ENCODE results near the gene TMEM126B.

The TMEM126B gene

GRCh38 chr11:85626496-85626895 lies 1.9 kb upstream of the TMEM126B start:
- no peak overlapping the region for H3K4me3 ChIP-seq (ENCODE audit: low read depth, low read length)
- TF ChIP-seq CTCF (IDR thresholded peaks at IDR 0.05; ENCODE audit: borderline replicate concordance, insufficient read depth, low read depth, low read length): no peak

- H3K4me3 ChIP-seq (ENCODE audit: low read depth, low read length): peak within 1 kb of the TSS; percentile 58
Observed at GRCh38 chr11:85627332-85627997, 928 bp upstream of the TMEM126B start, which contains the start of gene DLG2. Gene DLG2 (minus strand): TSS chr11:85627344.

GRCh38 chr11:85628771-85629341 lies 463 bp downstream of the TMEM126B start:
- H3K4me3 ChIP-seq (ENCODE audit: low read depth, low read length): peak overlapping the region; percentile 69
- TF ChIP-seq CTCF (IDR thresholded peaks at IDR 0.05; ENCODE audit: borderline replicate concordance, insufficient read depth, low read depth, low read length): no peak

More at GRCh38 chr11:85627332-85627997, 928 bp upstream of the TMEM126B start, which contains the start of gene DLG2:
- TF ChIP-seq CTCF (IDR thresholded peaks at IDR 0.05; ENCODE audit: borderline replicate concordance, insufficient read depth, low read depth, low read length): no peak

GRCh38 chr11:85634747-85635146 lies 6.4 kb downstream of the TMEM126B start:
- no peak overlapping the region for H3K4me3 ChIP-seq (ENCODE audit: low read depth, low read length)
- TF ChIP-seq CTCF (IDR thresholded peaks at IDR 0.05; ENCODE audit: borderline replicate concordance, insufficient read depth, low read depth, low read length): no peak

GRCh38 chr11:85643191-85643614 lies 14.8 kb downstream of the TMEM126B start:
- no peak for TF ChIP-seq CTCF (IDR thresholded peaks at IDR 0.05; ENCODE audit: borderline replicate concordance, insufficient read depth, low read depth, low read length)
- H3K4me3 ChIP-seq (ENCODE audit: low read depth, low read length): no peak overlapping the region

GRCh38 chr11:85647078-85647477 lies 18.7 kb downstream of the TMEM126B start:
- TF ChIP-seq CTCF (IDR thresholded peaks at IDR 0.05; ENCODE audit: borderline replicate concordance, insufficient read depth, low read depth, low read length): no peak
- peak overlapping the region; percentile 74 for H3K4me3 ChIP-seq (ENCODE audit: low read depth, low read length)

Measured in GM12875 (cell line).